Subcutaneous abdominal adipose tissue (tissue), 5 donors: Measurements from ENCODE around the gene LDOC1.
"Not testable (repeated sequence)": the region's sequence is repeated elsewhere in the genome, so short reads cannot be mapped to it uniquely, and the experiment has no call there.

Experiments used
- H3K27ac ChIP-seq: one replicate; pipeline ENCODE4 v1.7.0; 2013; ENCODE audit warnings: low read depth, mild to moderate bottlenecking, inconsistent platforms, low read length, moderate library complexity
- H3K27me3 ChIP-seq, 5 donors: one replicate each; pipeline ENCODE4 v1.7.0; 2013; ENCODE audit warnings: low read length in 5 of 5, inconsistent platforms in 1 of 5; ENCODE audit not compliant: control insufficient read depth in 5 of 5, insufficient read depth in 4 of 5
- H3K36me3 ChIP-seq, 5 donors: one replicate each; pipeline ENCODE4 v1.7.0; 2013; ENCODE audit warnings: low read length in 5 of 5; ENCODE audit not compliant: control insufficient read depth in 5 of 5, insufficient read depth in 5 of 5
- H3K4me1 ChIP-seq, 5 donors: one replicate each; pipeline ENCODE4 v1.7.0; 2013; ENCODE audit warnings: low read length in 5 of 5, mild to moderate bottlenecking in 3 of 5, moderate library complexity in 1 of 5; ENCODE audit not compliant: control insufficient read depth in 5 of 5, insufficient read depth in 5 of 5
- H3K4me3 ChIP-seq, 5 donors: one replicate each; pipeline ENCODE4 v1.7.0; 2013; ENCODE audit warnings: low read length in 5 of 5, low read depth in 1 of 5
- H3K9ac ChIP-seq, 5 donors: one replicate each; pipeline ENCODE4 v1.7.0; 2013; ENCODE audit warnings: low read length in 5 of 5, mild to moderate bottlenecking in 4 of 5, moderate library complexity in 3 of 5
- H3K9me3 ChIP-seq, 5 donors: one replicate each; pipeline ENCODE4 v1.7.0; 2013; ENCODE audit warnings: low read length in 5 of 5; ENCODE audit not compliant: control insufficient read depth in 5 of 5
- donor health status: healthy.
- donor health status: healthy.
- donor health status: healthy.
- donor health status: healthy.
- donor health status: healthy.

LDOC1 gene

DNA sequence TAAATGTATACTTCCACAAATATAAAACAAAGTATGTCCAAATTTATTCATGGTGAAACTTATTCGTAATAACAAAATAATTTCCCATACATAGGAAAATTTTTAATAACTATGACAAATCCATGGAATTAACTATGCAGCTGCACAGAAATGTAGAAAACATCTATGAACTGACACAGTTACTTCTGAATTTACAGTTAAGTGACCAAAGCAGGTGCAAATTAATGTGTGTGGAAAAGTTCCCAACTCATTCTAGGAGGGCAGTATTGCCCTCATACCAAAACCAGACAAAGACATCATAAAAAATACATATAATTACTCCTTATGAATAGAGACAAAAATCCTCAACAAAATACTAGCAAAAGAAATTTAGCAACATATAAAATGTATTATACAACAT is 12.5 kb downstream of the LDOC1 start:
- H3K4me3 ChIP-seq: no peak overlapping the region
- no peaks in the 10 kb centered on the region for H3K36me3 ChIP-seq
- H3K9ac ChIP-seq: no peak overlapping the region
- peaks cover 0 to 3% (median 0%) of the 10 kb centered on the region in 5 donors for H3K27me3 ChIP-seq
- no peaks in the 10 kb centered on the region for H3K9me3 ChIP-seq
- peaks cover 0 to 2% (median 0%) of the 10 kb centered on the region in 5 donors for H3K4me1 ChIP-seq
- H3K27ac ChIP-seq: no peak overlapping the region

- peaks cover 0 to 4% (median 0%) of the 10 kb centered on the region in 5 donors for H3K9me3 ChIP-seq
Measured at GRCh38 chrX:141158084-141158483, 18.8 kb downstream of the LDOC1 start.

GRCh38 chrX:141155231-141155630 is 21.7 kb downstream of the LDOC1 start:
- H3K4me1 ChIP-seq, H3K36me3 ChIP-seq, H3K27me3 ChIP-seq, H3K4me3 ChIP-seq, H3K9ac ChIP-seq, H3K27ac ChIP-seq, H3K9me3 ChIP-seq: not testable (repeated sequence)

More at GRCh38 chrX:141158084-141158483, 18.8 kb downstream of the LDOC1 start:
- no peaks in the 10 kb centered on the region for H3K4me1 ChIP-seq
- H3K27me3 ChIP-seq: peaks cover 0 to 5% (median 0%) of the 10 kb centered on the region in 5 donors
- no peak overlapping the region for H3K9ac ChIP-seq
- H3K36me3 ChIP-seq: no peaks in the 10 kb centered on the region
- no peak overlapping the region for H3K4me3 ChIP-seq
- no peak overlapping the region for H3K27ac ChIP-seq

DNA sequence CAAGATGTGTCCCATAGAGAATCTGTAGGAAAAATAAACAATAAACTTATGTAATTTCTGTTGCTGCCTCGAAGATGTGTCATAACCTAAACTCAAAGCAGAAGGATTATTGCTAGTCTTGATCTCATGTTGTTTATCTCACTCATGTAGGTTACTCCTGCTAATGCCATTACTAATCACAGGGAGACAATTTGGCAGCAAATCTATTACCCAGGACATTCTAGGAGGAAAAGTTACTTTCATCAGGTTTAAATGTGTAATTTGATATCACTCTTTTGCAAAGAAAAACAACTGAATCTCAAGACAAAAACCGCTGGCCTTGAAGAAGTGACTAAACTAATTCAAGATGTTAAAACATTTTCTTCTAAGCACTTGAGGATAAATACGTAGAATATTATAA is 34.0 kb downstream of the LDOC1 start:
- H3K27ac ChIP-seq: no peak overlapping the region
- no peak overlapping the region for H3K4me3 ChIP-seq
- peaks cover 0 to 3% (median 0%) of the 10 kb centered on the region in 5 donors for H3K4me1 ChIP-seq
- no peak overlapping the region for H3K9ac ChIP-seq
- no peaks in the 10 kb centered on the region for H3K27me3 ChIP-seq
- H3K9me3 ChIP-seq: peaks cover 0 to 3% (median 0%) of the 10 kb centered on the region in 5 donors
- H3K36me3 ChIP-seq: no peaks in the 10 kb centered on the region

- H3K9ac ChIP-seq: no peak overlapping the region
- H3K4me1 ChIP-seq: no peaks in the 10 kb centered on the region
- H3K36me3 ChIP-seq: no peaks in the 10 kb centered on the region
- H3K27ac ChIP-seq: no peak overlapping the region
- H3K27me3 ChIP-seq: no peaks in the 10 kb centered on the region
- no peak overlapping the region for H3K4me3 ChIP-seq
- peaks cover 0 to 2% (median 0%) of the 10 kb centered on the region in 5 donors for H3K9me3 ChIP-seq
Measured at GRCh38 chrX:141133272-141133671, 43.7 kb downstream of the LDOC1 start.

- Histone ChIP-seq H3K9me3 (peaks cover 0 to 2% (median 0%) of the 10 kb centered on the region in 5 donors), H3K4me3 (no peak overlapping the region), H3K27me3 (no peaks in the 10 kb centered on the region), H3K4me1 (no peaks in the 10 kb centered on the region), H3K9ac (no peak overlapping the region), H3K36me3 (no peaks in the 10 kb centered on the region), H3K27ac (no peak overlapping the region)
Measured at GRCh38 chrX:141127146-141127545, 49.8 kb downstream of the LDOC1 start.
